Activated naive CD8-positive, alpha-beta T cell treated with anti-CD3 and anti-CD28 coated beads for 36 hours (primary cell): ENCODE measurements around the gene FAM181A. TPM values are rescaled to one million over a fixed set of nuclear protein-coding genes. Genes with fewer than 3 reads are reported as not detected.

Source experiments
- DNase-seq: peaks from one replicate; pipeline ENCODE4 v3.0.0; 2021
- H3K27ac Mint-ChIP-seq: one replicate; pipeline ENCODE4 v1.8.0; 2022; ENCODE audit warnings: mild to moderate bottlenecking, moderate library complexity, mixed read lengths
- H3K27me3 Mint-ChIP-seq: one replicate; pipeline ENCODE4 v1.8.0; 2022; ENCODE audit warnings: mild to moderate bottlenecking, mixed read lengths
- H3K36me3 Mint-ChIP-seq: one replicate; pipeline ENCODE4 v1.8.0; 2021; ENCODE audit warnings: mild to moderate bottlenecking, mixed read lengths
- H3K4me1 Mint-ChIP-seq: one replicate; pipeline ENCODE4 v1.8.0; 2021; ENCODE audit warnings: mixed read lengths
- H3K4me3 Mint-ChIP-seq: one replicate; pipeline ENCODE4 v1.8.0; 2022; ENCODE audit warnings: mild to moderate bottlenecking, moderate library complexity, mixed read lengths
- H3K9me3 Mint-ChIP-seq: one replicate; pipeline ENCODE4 v1.8.0; 2022; ENCODE audit warnings: mixed read lengths
- total RNA-seq, 2 experiments: library from RNA; stranded (reverse); gene quantifications; one replicate each; pipeline ENCODE4 v1.2.3, GENCODE V29; 2021

The FAM181A gene
- total RNA-seq, 2 experiments from 2014 or later, result not detected

GRCh38 chr14:93957751-93958566, 30.8 kb downstream of the FAM181A start:
- Mint-ChIP-seq H3K4me3 (peak overlapping the region; percentile 84), H3K4me1 (peaks cover 90% of the 10 kb centered on the region), H3K27ac (peak overlapping the region; percentile 100), H3K36me3 (peaks cover 43% of the 10 kb centered on the region), H3K27me3 (no peaks in the 10 kb centered on the region), H3K9me3 (peaks cover 1% of the 10 kb centered on the region)
- DNase-seq, result no peak

- Mint-ChIP-seq H3K4me1 (peaks cover 92% of the 10 kb centered on the region), H3K27ac (peak overlapping the region; percentile 100), H3K4me3 (peak overlapping the region; percentile 54), H3K27me3 (no peaks in the 10 kb centered on the region), H3K9me3 (peaks cover 1% of the 10 kb centered on the region), H3K36me3 (peaks cover 47% of the 10 kb centered on the region)
- DNase-seq, result no peak
Measured at GRCh38 chr14:93958567-93959238, 31.6 kb downstream of the FAM181A start.

GRCh38 chr14:93959239-93960107, 32.3 kb downstream of the FAM181A start:
- Mint-ChIP-seq H3K9me3 (peaks cover 1% of the 10 kb centered on the region), H3K36me3 (peaks cover 48% of the 10 kb centered on the region), H3K4me1 (peaks cover 91% of the 10 kb centered on the region), H3K27me3 (no peaks in the 10 kb centered on the region), H3K27ac (peak overlapping the region; percentile 100), H3K4me3 (peak overlapping the region; percentile 70)
- DNase-seq, result peak; percentile 95

GRCh38 chr14:93960108-93960475, 32.9 kb downstream of the FAM181A start:
- Mint-ChIP-seq H3K9me3 (peaks cover 7% of the 10 kb centered on the region), H3K27me3 (no peaks in the 10 kb centered on the region), H3K36me3 (peaks cover 48% of the 10 kb centered on the region), H3K4me1 (peaks cover 91% of the 10 kb centered on the region), H3K27ac (peak overlapping the region; percentile 100), H3K4me3 (peak overlapping the region; percentile 70)
- DNase-seq, result peak; percentile 33

GRCh38 chr14:93960774-93961438, 33.8 kb downstream of the FAM181A start:
- peaks cover 86% of the 10 kb centered on the region for H3K4me1 Mint-ChIP-seq
- peaks cover 7% of the 10 kb centered on the region for H3K9me3 Mint-ChIP-seq
- DNase-seq, result no peak
- H3K27me3 Mint-ChIP-seq, result no peaks in the 10 kb centered on the region
- peak overlapping the region; percentile 100 for H3K27ac Mint-ChIP-seq
- H3K36me3 Mint-ChIP-seq, result peaks cover 50% of the 10 kb centered on the region
- peak overlapping the region; percentile 27 for H3K4me3 Mint-ChIP-seq

- H3K9me3 Mint-ChIP-seq, result peaks cover 10% of the 10 kb centered on the region
- H3K27me3 Mint-ChIP-seq, result no peaks in the 10 kb centered on the region
- peaks cover 85% of the 10 kb centered on the region for H3K4me1 Mint-ChIP-seq
- H3K36me3 Mint-ChIP-seq, result peaks cover 50% of the 10 kb centered on the region
- H3K27ac Mint-ChIP-seq, result peak overlapping the region; percentile 96
- peak overlapping the region; percentile 19 for H3K4me3 Mint-ChIP-seq
- no peak for DNase-seq
Measured at GRCh38 chr14:93961620-93962019, 34.5 kb downstream of the FAM181A start.

- Mint-ChIP-seq H3K9me3 (peaks cover 10% of the 10 kb centered on the region), H3K4me1 (peaks cover 77% of the 10 kb centered on the region), H3K36me3 (peaks cover 44% of the 10 kb centered on the region), H3K27me3 (no peaks in the 10 kb centered on the region), H3K27ac (peak overlapping the region; percentile 96), H3K4me3 (peak overlapping the region; percentile 42)
- peak; percentile 53 for DNase-seq
Measured at GRCh38 chr14:93962701-93963601, 35.8 kb downstream of the FAM181A start.

GRCh38 chr14:93963692-93964091, 36.5 kb downstream of the FAM181A start:
- DNase-seq, result no peak
- H3K4me1 Mint-ChIP-seq, result peaks cover 72% of the 10 kb centered on the region
- H3K27me3 Mint-ChIP-seq, result no peaks in the 10 kb centered on the region
- peaks cover 10% of the 10 kb centered on the region for H3K9me3 Mint-ChIP-seq
- H3K27ac Mint-ChIP-seq, result peak overlapping the region; percentile 96
- H3K36me3 Mint-ChIP-seq, result peaks cover 42% of the 10 kb centered on the region
- peak overlapping the region; percentile 12 for H3K4me3 Mint-ChIP-seq

GRCh38 chr14:93964281-93964680, 37.1 kb downstream of the FAM181A start:
- Mint-ChIP-seq H3K27me3 (no peaks in the 10 kb centered on the region), H3K4me3 (no peak overlapping the region)

GRCh38 chr14:93964820-93965286, 37.7 kb downstream of the FAM181A start:
- Mint-ChIP-seq H3K9me3 (peaks cover 10% of the 10 kb centered on the region), H3K27me3 (no peaks in the 10 kb centered on the region), H3K4me1 (peaks cover 65% of the 10 kb centered on the region), H3K27ac (peak overlapping the region; percentile 4), H3K36me3 (peaks cover 33% of the 10 kb centered on the region), H3K4me3 (no peak overlapping the region)
- DNase-seq, result no peak

More at GRCh38 chr14:93964281-93964680, 37.1 kb downstream of the FAM181A start:
- Mint-ChIP-seq H3K4me1 (peaks cover 70% of the 10 kb centered on the region), H3K36me3 (peaks cover 38% of the 10 kb centered on the region), H3K27ac (peak overlapping the region; percentile 11), H3K9me3 (peaks cover 10% of the 10 kb centered on the region)
- no peak for DNase-seq

- no peak for DNase-seq
- H3K27me3 Mint-ChIP-seq, result no peaks in the 10 kb centered on the region
- H3K36me3 Mint-ChIP-seq, result peaks cover 32% of the 10 kb centered on the region
- peaks cover 10% of the 10 kb centered on the region for H3K9me3 Mint-ChIP-seq
- H3K4me3 Mint-ChIP-seq, result no peak overlapping the region
- H3K27ac Mint-ChIP-seq, result peak overlapping the region; percentile 9
- H3K4me1 Mint-ChIP-seq, result peaks cover 65% of the 10 kb centered on the region
Measured at GRCh38 chr14:93965287-93965821, 38.2 kb downstream of the FAM181A start.

GRCh38 chr14:93965946-93966474, 38.9 kb downstream of the FAM181A start:
- H3K9me3 Mint-ChIP-seq, result peaks cover 8% of the 10 kb centered on the region
- no peaks in the 10 kb centered on the region for H3K27me3 Mint-ChIP-seq
- DNase-seq, result no peak
- peaks cover 32% of the 10 kb centered on the region for H3K36me3 Mint-ChIP-seq
- no peak overlapping the region for H3K27ac Mint-ChIP-seq
- no peak overlapping the region for H3K4me3 Mint-ChIP-seq
- peaks cover 66% of the 10 kb centered on the region for H3K4me1 Mint-ChIP-seq

GRCh38 chr14:93967637-93968250, 40.6 kb downstream of the FAM181A start:
- no peak overlapping the region for H3K27ac Mint-ChIP-seq
- peaks cover 26% of the 10 kb centered on the region for H3K36me3 Mint-ChIP-seq
- peaks cover 65% of the 10 kb centered on the region for H3K4me1 Mint-ChIP-seq

More at GRCh38 chr14:93967637-93968250, 40.6 kb downstream of the FAM181A start:
- H3K4me3 Mint-ChIP-seq, result no peak overlapping the region
- DNase-seq, result no peak
- no peaks in the 10 kb centered on the region for H3K27me3 Mint-ChIP-seq
- peaks cover 8% of the 10 kb centered on the region for H3K9me3 Mint-ChIP-seq
